Natural killer cell (primary cell): ENCODE results near the gene RFNG. TPM values are rescaled to one million over a fixed set of nuclear protein-coding genes. Genes with fewer than 3 reads are reported as not detected.

Source experiments
- ATAC-seq, 3 donors: fragments of 150-1000 bp in 2 of 3; fragments of 200-7000 bp in 1 of 3; cut with Tn5 transposase; 1 replicate in 1 of 3; 2 replicates in 2 of 3; pipeline ENCODE4 v1.10.0; 2021; ENCODE audit warnings: mild to moderate bottlenecking in 2 of 3, moderate library complexity in 2 of 3
- DNase-seq, 2 donors: peaks; one replicate each; pipeline versions ENCODE4 v3.0.0 to v3.0.0-alpha.2; 2013 to 2021; ENCODE audit warnings: mixed read lengths in 1 of 2
- H3K27ac ChIP-seq: one replicate; pipeline ENCODE4 v1.5.1; 2013; ENCODE audit warnings: mild to moderate bottlenecking, low read length
- H3K27me3 ChIP-seq: one replicate; pipeline ENCODE4 v1.6.1; 2013; ENCODE audit warnings: low read length; ENCODE audit not compliant: control insufficient read depth, insufficient read depth
- H3K36me3 ChIP-seq: one replicate; pipeline ENCODE4 v1.6.1; 2013; ENCODE audit warnings: low read length; ENCODE audit not compliant: control insufficient read depth, insufficient read depth
- H3K4me1 ChIP-seq: one replicate; pipeline ENCODE4 v1.6.1; 2013; ENCODE audit warnings: low read length; ENCODE audit not compliant: control insufficient read depth, insufficient read depth
- H3K4me3 ChIP-seq: one replicate; pipeline ENCODE4 v1.5.1; 2013; ENCODE audit warnings: low read length
- H3K9me3 ChIP-seq: one replicate; pipeline ENCODE4 v1.6.1; 2013; ENCODE audit warnings: low read length; ENCODE audit not compliant: control insufficient read depth, insufficient read depth
- H3K27ac Mint-ChIP-seq, 2 donors: one replicate each; pipeline ENCODE4 v1.8.0; 2022; ENCODE audit warnings: mild to moderate bottlenecking in 2 of 2, mixed read lengths in 2 of 2, moderate library complexity in 1 of 2
- H3K27me3 Mint-ChIP-seq, 2 donors: one replicate each; pipeline ENCODE4 v1.8.0; 2022; ENCODE audit warnings: low read depth in 2 of 2, mixed read lengths in 2 of 2
- H3K36me3 Mint-ChIP-seq: one replicate; pipeline ENCODE4 v1.8.0; 2022; ENCODE audit warnings: mixed read lengths
- H3K4me1 Mint-ChIP-seq, 2 donors: one replicate each; pipeline ENCODE4 v1.8.0; 2022; ENCODE audit warnings: mixed read lengths in 2 of 2
- H3K4me3 Mint-ChIP-seq: one replicate; pipeline ENCODE4 v1.8.0; 2022; ENCODE audit warnings: mild to moderate bottlenecking, moderate library complexity, mixed read lengths
- H3K9me3 Mint-ChIP-seq, 2 donors: one replicate each; pipeline ENCODE4 v1.8.0; 2022; ENCODE audit warnings: mixed read lengths in 2 of 2
- WGBS: methylation state at CpG from one replicate; pipeline ENCODE4 v1.1.7; 2013; ENCODE audit warnings: missing lambda C conversion rate; ENCODE audit not compliant: insufficient coverage; 5-methylcytosine and 5-hydroxymethylcytosine counted together
- intact Hi-C: fragments of 100-400 bp; cut with micrococcal nuclease; formaldehyde crosslinking; loops from one replicate; pipeline ENCODE4 v1.14.2; 2022
- total RNA-seq, 4 donors: library from RNA; stranded (reverse); fragments of 120-200 nt in 1 of 4; gene quantifications; one replicate each; pipeline versions ENCODE4 v1.2.3 to v1.2.4, GENCODE V29; 2013 to 2022
- TF ChIP-seq, protein P1 (sequence below): fragments of 200-600 bp; IDR thresholded peaks from one replicate; pipeline ENCODE4 v1.8.0; 2022; ENCODE audit warnings: antibody characterized with exemption

Gene RFNG
- total RNA-seq, 3 donors from 2014 or later (not counting 1 experiment from before 2014, with no cell fraction given): 22.7 to 26.7 (median 23.2) TPM

DNA sequence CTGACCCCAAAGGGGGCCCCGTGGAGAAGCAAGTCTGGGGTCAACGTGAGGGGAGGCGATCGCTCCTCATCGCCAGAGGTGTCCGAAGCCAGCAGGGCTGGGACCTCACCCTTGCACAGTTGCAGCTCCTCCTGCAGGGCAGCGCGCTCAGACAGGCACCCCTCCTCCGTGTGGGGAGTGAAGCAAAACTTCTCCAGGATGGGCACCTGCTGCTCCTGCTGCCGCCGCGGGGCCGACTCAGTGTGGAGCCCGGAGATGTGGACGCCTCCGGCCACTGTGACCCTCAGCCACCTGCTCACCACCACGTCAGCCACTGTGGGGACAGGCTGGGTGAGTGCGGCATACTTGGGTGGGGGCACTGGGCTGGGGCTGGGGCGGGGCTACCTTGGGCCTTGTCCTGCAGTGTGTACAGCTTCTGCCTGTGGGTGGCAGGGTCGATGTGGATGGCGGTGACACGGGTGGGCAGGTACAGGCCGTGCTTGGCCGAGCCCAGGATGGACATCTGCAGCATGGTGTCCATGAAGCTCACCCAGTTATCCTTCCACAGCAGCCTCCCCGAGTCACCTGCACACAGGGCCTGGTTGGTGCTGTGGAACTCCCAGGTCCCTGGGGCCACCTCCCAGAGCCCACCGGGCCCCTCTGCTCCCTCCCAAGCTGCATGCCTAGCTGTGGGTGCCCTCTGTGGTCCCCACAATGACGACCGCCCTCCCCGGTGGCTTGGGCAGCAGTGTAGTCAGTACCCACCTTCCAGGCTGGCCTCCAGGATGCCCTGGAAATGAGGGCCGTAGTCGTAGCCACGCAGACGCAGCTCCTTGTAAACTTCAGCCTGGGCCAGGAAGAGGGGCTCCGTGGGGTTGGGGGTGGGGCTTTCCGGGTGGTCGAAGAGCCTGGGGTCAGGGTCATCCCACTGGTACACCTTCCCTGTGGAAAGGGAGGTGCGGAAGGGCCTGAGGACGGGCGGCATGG lies 35.6 kb upstream of the RFNG start:
- WGBS: 96% methylated on average over 39 of the region's 39 CpGs
- H3K27me3 Mint-ChIP-seq: no peaks in the 10 kb centered on the region
- H3K9me3 Mint-ChIP-seq: no peaks in the 10 kb centered on the region
- no peak overlapping the region for H3K27ac ChIP-seq
- no peaks in the 10 kb centered on the region for H3K4me1 ChIP-seq
- no peak overlapping the region for H3K4me3 ChIP-seq
- DNase-seq (no peak), ATAC-seq (no peak)
- H3K27ac Mint-ChIP-seq: no peak overlapping the region
- intact Hi-C loops: no loop called here
- H3K4me3 Mint-ChIP-seq: no peak overlapping the region
- H3K4me1 Mint-ChIP-seq: no peaks in the 10 kb centered on the region
- H3K36me3 ChIP-seq: peaks cover 71% of the 10 kb centered on the region
- TF ChIP-seq, protein P1, sequence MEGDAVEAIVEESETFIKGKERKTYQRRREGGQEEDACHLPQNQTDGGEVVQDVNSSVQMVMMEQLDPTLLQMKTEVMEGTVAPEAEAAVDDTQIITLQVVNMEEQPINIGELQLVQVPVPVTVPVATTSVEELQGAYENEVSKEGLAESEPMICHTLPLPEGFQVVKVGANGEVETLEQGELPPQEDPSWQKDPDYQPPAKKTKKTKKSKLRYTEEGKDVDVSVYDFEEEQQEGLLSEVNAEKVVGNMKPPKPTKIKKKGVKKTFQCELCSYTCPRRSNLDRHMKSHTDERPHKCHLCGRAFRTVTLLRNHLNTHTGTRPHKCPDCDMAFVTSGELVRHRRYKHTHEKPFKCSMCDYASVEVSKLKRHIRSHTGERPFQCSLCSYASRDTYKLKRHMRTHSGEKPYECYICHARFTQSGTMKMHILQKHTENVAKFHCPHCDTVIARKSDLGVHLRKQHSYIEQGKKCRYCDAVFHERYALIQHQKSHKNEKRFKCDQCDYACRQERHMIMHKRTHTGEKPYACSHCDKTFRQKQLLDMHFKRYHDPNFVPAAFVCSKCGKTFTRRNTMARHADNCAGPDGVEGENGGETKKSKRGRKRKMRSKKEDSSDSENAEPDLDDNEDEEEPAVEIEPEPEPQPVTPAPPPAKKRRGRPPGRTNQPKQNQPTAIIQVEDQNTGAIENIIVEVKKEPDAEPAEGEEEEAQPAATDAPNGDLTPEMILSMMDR: no peak
- H3K36me3 Mint-ChIP-seq: no peaks in the 10 kb centered on the region
- H3K27me3 ChIP-seq: no peaks in the 10 kb centered on the region
- H3K9me3 ChIP-seq: no peaks in the 10 kb centered on the region

DNA sequence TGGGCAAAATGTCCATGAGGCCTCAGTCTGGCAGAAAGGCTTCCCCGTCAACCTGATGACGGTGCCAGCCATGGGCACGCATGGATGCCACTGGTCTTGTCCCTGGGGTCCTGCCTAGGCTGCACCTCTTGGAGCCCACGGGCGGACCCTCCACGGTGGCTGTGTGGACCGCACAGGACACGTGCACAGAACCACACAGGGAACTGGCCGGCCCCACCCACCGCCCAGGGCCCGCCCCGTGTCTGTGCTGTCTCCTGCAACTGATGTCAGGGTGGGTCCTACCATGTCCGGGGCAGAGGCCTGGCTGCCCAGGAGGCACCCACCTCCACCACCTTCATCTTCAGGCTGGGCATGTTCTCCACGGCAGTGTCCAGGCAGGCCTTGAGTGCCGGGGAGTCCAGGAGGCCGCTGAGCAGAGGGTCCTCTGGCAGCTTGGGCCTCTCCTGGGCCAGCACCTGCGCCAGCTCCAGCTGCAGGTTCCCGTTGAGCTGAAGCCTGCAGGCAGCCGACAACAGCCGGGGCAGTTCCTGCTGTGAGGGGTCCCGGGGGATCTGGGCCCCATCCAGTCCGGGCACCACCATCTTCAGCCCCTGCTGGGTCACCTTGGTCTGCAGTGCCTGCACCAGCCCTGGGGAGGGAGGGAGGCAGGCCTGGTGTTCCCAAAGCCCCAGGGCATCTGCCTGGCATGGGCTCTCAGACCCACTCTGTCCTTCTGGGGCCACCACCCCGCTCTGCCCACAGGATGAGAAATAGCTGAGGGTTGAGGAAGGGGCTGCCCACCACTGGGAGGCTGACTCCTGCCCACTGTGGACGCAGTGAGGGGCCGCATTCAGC lies 34.5 kb upstream of the RFNG start:
- DNase-seq: no peak
- Mint-ChIP-seq H3K9me3 (no peaks in the 10 kb centered on the region), H3K36me3 (no peaks in the 10 kb centered on the region), H3K27ac (no peak overlapping the region), H3K4me3 (no peak overlapping the region), H3K27me3 (no peaks in the 10 kb centered on the region), H3K4me1 (no peaks in the 10 kb centered on the region)
- intact Hi-C loops: no loop called here
- H3K4me3 ChIP-seq: no peak overlapping the region
- WGBS: 95% methylated on average over 25 of the region's 25 CpGs
- H3K27me3 ChIP-seq: no peaks in the 10 kb centered on the region
- peaks cover 65% of the 10 kb centered on the region for H3K36me3 ChIP-seq
- no peaks in the 10 kb centered on the region for H3K4me1 ChIP-seq
- TF ChIP-seq, protein P1: no peak
- no peaks in the 10 kb centered on the region for H3K9me3 ChIP-seq
- no peak overlapping the region for H3K27ac ChIP-seq
- ATAC-seq: no peak

- DNase-seq: no peak
Measured at GRCh38 chr17:82085031-82085861, 33.6 kb upstream of the RFNG start.

More at GRCh38 chr17:82085031-82085861, 33.6 kb upstream of the RFNG start:
- H3K27me3 ChIP-seq: no peaks in the 10 kb centered on the region
- TF ChIP-seq, protein P1: no peak
- Mint-ChIP-seq H3K9me3 (no peaks in the 10 kb centered on the region), H3K4me3 (no peak overlapping the region), H3K36me3 (no peaks in the 10 kb centered on the region), H3K4me1 (no peaks in the 10 kb centered on the region), H3K27me3 (no peaks in the 10 kb centered on the region), H3K27ac (no peak overlapping the region)
- H3K4me1 ChIP-seq: no peaks in the 10 kb centered on the region
- ATAC-seq: no peak
- intact Hi-C loops: no loop called here
- H3K27ac ChIP-seq: no peak overlapping the region
- H3K36me3 ChIP-seq: peaks cover 66% of the 10 kb centered on the region
- 93% methylated on average over 49 of the region's 49 CpGs for WGBS
- H3K4me3 ChIP-seq: no peak overlapping the region
- H3K9me3 ChIP-seq: no peaks in the 10 kb centered on the region
